Measurements from ENCODE around the gene TPCN2. TPM values are rescaled to one million over a fixed set of nuclear protein-coding genes. Genes with fewer than 3 reads are reported as not detected.

The TPCN2 gene
- total RNA-seq, 1 donor from 2014 or later: 9.5 TPM

DNA sequence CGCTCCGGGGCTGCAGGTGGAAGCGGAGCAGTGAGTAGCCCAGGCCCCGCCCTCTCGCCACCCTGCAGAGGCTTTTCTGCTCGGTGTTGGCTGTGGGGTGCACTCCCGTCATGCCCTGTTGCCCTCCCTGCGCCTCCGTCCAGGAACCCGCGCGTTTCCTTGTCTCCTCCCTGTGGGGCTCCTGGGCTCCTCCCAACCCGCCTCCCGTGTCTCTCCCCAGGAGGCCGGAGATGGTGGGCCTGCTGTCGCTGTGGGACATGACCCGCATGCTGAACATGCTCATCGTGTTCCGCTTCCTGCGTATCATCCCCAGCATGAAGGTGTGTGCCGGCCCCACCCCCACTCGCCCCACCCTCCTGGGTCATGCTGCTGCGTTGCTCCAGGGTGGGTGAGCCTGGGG is 32.4 kb downstream of the TPCN2 start:
- H3K79me2 ChIP-seq (ENCODE audit: insufficient read depth, low read length): no peaks in the 10 kb centered on the region
- no peaks in the 10 kb centered on the region for H3K9me3 Mint-ChIP-seq (ENCODE audit: unreplicated experiment)
- H3K27ac Mint-ChIP-seq (ENCODE audit: unreplicated experiment): no peak overlapping the region
- H3K4me3 Mint-ChIP-seq (ENCODE audit: unreplicated experiment): no peak overlapping the region
- no peak overlapping the region for H2AFZ ChIP-seq (ENCODE audit: low read depth, low read length)
- H3K27me3 Mint-ChIP-seq (ENCODE audit: low read depth, unreplicated experiment): no peaks in the 10 kb centered on the region
- H3K4me1 Mint-ChIP-seq (ENCODE audit: low read depth, unreplicated experiment): peaks cover 7% of the 10 kb centered on the region
- no peak for DNase-seq (ENCODE audit: low read depth)
- H3K27ac ChIP-seq (ENCODE audit: low read depth, low read length): no peak overlapping the region
- H3K9me3 ChIP-seq (ENCODE audit: insufficient read depth, low read depth, low read length): no peaks in the 10 kb centered on the region
- peaks cover 15% of the 10 kb centered on the region for H3K4me1 ChIP-seq (ENCODE audit: insufficient read depth, low read length)
- no peak overlapping the region for H3K9ac ChIP-seq (ENCODE audit: low read length)
- H3K36me3 ChIP-seq (ENCODE audit: insufficient read depth, low read length): no peaks in the 10 kb centered on the region
- H3K27me3 ChIP-seq (ENCODE audit: insufficient read depth, low read length): no peaks in the 10 kb centered on the region
- H3K36me3 Mint-ChIP-seq (ENCODE audit: low read depth, unreplicated experiment): peaks cover 5% of the 10 kb centered on the region
- H3K4me2 ChIP-seq (ENCODE audit: low read length): no peak overlapping the region
- H3K4me3 ChIP-seq (ENCODE audit: insufficient read depth, low read depth, low read length): no peak overlapping the region
- TF ChIP-seq EZH2 (IDR thresholded peaks at IDR 0.05; ENCODE audit: insufficient read depth, low read length): no peak
- TF ChIP-seq, protein P1, sequence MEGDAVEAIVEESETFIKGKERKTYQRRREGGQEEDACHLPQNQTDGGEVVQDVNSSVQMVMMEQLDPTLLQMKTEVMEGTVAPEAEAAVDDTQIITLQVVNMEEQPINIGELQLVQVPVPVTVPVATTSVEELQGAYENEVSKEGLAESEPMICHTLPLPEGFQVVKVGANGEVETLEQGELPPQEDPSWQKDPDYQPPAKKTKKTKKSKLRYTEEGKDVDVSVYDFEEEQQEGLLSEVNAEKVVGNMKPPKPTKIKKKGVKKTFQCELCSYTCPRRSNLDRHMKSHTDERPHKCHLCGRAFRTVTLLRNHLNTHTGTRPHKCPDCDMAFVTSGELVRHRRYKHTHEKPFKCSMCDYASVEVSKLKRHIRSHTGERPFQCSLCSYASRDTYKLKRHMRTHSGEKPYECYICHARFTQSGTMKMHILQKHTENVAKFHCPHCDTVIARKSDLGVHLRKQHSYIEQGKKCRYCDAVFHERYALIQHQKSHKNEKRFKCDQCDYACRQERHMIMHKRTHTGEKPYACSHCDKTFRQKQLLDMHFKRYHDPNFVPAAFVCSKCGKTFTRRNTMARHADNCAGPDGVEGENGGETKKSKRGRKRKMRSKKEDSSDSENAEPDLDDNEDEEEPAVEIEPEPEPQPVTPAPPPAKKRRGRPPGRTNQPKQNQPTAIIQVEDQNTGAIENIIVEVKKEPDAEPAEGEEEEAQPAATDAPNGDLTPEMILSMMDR (IDR thresholded peaks at IDR 0.05; ENCODE audit: insufficient read depth, low read depth, low read length): no peak
- H4K20me1 ChIP-seq (ENCODE audit: insufficient read depth, low read length): peaks cover 27% of the 10 kb centered on the region
- no peak for FAIRE-seq

DNA sequence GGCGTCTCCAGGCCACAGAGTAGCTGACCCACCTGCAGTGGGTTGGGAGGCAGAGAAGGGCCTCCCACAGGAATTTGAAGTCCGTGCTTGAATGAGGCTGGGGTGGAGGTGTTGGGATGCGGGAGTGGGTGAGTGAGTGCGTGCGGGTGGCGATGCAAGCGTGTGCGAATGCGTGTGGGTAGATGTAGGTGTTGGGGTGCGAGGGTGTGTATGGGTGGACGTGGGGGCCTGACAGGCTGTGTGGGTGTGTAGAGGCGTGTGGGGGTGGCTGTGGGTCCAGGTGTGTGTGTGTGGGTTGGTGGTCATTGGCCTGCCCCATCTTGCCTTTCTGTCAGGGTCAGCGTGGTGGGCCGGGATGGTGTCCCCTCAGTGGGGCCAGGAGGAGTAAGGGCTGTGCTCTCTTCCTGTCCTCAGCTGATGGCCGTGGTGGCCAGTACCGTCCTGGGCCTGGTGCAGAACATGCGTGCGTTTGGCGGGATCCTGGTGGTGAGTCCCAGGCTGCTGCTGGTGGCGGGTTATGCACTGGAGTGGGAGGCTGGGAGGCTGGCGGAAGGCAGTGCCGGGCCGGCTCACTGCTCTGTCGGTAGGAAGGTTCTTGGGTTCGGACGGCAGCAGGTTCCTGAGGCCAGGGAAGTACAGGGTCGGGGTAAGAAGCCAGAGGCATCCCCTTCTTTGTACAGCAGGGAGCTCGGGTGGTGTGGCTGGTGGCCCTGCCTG is 35.0 kb downstream of the TPCN2 start:
- Mint-ChIP-seq H3K27ac (ENCODE audit: unreplicated experiment) (no peak overlapping the region), H3K4me3 (ENCODE audit: unreplicated experiment) (no peak overlapping the region), H3K27me3 (ENCODE audit: low read depth, unreplicated experiment) (no peaks in the 10 kb centered on the region), H3K9me3 (ENCODE audit: unreplicated experiment) (no peaks in the 10 kb centered on the region), H3K36me3 (ENCODE audit: low read depth, unreplicated experiment) (peaks cover 10% of the 10 kb centered on the region), H3K4me1 (ENCODE audit: low read depth, unreplicated experiment) (peaks cover 9% of the 10 kb centered on the region)
- Histone ChIP-seq H3K4me1 (ENCODE audit: insufficient read depth, low read length) (peaks cover 18% of the 10 kb centered on the region), H3K36me3 (ENCODE audit: insufficient read depth, low read length) (no peaks in the 10 kb centered on the region), H3K4me2 (ENCODE audit: low read length) (no peak overlapping the region), H3K79me2 (ENCODE audit: insufficient read depth, low read length) (no peaks in the 10 kb centered on the region), H3K27me3 (ENCODE audit: insufficient read depth, low read length) (no peaks in the 10 kb centered on the region), H3K9me3 (ENCODE audit: insufficient read depth, low read depth, low read length) (no peaks in the 10 kb centered on the region), H3K27ac (ENCODE audit: low read depth, low read length) (no peak overlapping the region), H3K4me3 (ENCODE audit: insufficient read depth, low read depth, low read length) (no peak overlapping the region), H3K9ac (ENCODE audit: low read length) (no peak overlapping the region), H4K20me1 (ENCODE audit: insufficient read depth, low read length) (peaks cover 42% of the 10 kb centered on the region), H2AFZ (ENCODE audit: low read depth, low read length) (no peak overlapping the region)
- no peak for DNase-seq (ENCODE audit: low read depth)
- FAIRE-seq: no peak
- TF ChIP-seq, protein P1 (IDR thresholded peaks at IDR 0.05; ENCODE audit: insufficient read depth, low read depth, low read length): no peak
- no peak for TF ChIP-seq EZH2 (IDR thresholded peaks at IDR 0.05; ENCODE audit: insufficient read depth, low read length)

DNA sequence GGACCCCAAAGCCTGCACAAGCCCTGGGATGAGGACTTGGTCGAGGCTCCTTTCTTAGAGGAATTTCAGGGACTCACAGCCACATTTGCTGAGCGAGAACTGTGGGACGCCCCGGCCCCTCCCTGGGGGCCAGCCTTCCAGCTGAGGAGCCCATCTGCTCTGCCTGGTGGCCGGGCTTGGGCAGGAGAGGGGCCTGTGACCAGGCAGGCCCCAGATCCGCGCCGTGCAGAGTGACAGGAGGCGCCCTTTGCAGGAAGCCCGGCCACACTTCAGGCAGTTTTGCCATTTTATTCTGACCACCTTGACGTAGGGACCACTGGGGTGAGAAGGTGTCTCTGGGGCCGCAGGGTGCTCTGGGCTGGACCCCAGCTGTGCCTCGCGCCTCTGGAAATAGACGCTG is 35.6 kb downstream of the TPCN2 start:
- no peak overlapping the region for H3K4me2 ChIP-seq (ENCODE audit: low read length)
- no peak overlapping the region for H2AFZ ChIP-seq (ENCODE audit: low read depth, low read length)
- H3K36me3 ChIP-seq (ENCODE audit: insufficient read depth, low read length): no peaks in the 10 kb centered on the region
- Mint-ChIP-seq H3K36me3 (ENCODE audit: low read depth, unreplicated experiment) (peaks cover 10% of the 10 kb centered on the region), H3K9me3 (ENCODE audit: unreplicated experiment) (no peaks in the 10 kb centered on the region), H3K27me3 (ENCODE audit: low read depth, unreplicated experiment) (no peaks in the 10 kb centered on the region), H3K27ac (ENCODE audit: unreplicated experiment) (no peak overlapping the region), H3K4me1 (ENCODE audit: low read depth, unreplicated experiment) (peaks cover 16% of the 10 kb centered on the region), H3K4me3 (ENCODE audit: unreplicated experiment) (no peak overlapping the region)
- H3K9me3 ChIP-seq (ENCODE audit: insufficient read depth, low read depth, low read length): no peaks in the 10 kb centered on the region
- no peaks in the 10 kb centered on the region for H3K27me3 ChIP-seq (ENCODE audit: insufficient read depth, low read length)
- H3K79me2 ChIP-seq (ENCODE audit: insufficient read depth, low read length): no peaks in the 10 kb centered on the region
- TF ChIP-seq EZH2 (IDR thresholded peaks at IDR 0.05; ENCODE audit: insufficient read depth, low read length): no peak
- TF ChIP-seq, protein P1 (IDR thresholded peaks at IDR 0.05; ENCODE audit: insufficient read depth, low read depth, low read length): no peak
- no peak overlapping the region for H3K27ac ChIP-seq (ENCODE audit: low read depth, low read length)
- peaks cover 49% of the 10 kb centered on the region for H4K20me1 ChIP-seq (ENCODE audit: insufficient read depth, low read length)
- peaks cover 25% of the 10 kb centered on the region for H3K4me1 ChIP-seq (ENCODE audit: insufficient read depth, low read length)
- DNase-seq (ENCODE audit: low read depth) (no peak), FAIRE-seq (no peak)
- H3K4me3 ChIP-seq (ENCODE audit: insufficient read depth, low read depth, low read length): no peak overlapping the region
- no peak overlapping the region for H3K9ac ChIP-seq (ENCODE audit: low read length)
